PC-9 (cell line): ENCODE results near the gene ZNF487. TPM values are rescaled to one million over a fixed set of nuclear protein-coding genes. Genes with fewer than 3 reads are reported as not detected.

Source experiments
- BruUV-seq: library from RNA; stranded (reverse); fragments of 400-500 nt; replicated peaks from 2 replicates; lab custom pipeline; 2021; lab: Mats Ljungman, UMichigan
- CTCF ChIA-PET: fragments of 300-600 bp; sonication (Branson Sonifier 250); formaldehyde crosslinking; loops from one replicate; lab custom pipeline; 2022; ENCODE audit warnings: antibody characterized with exemption; lab: Charles Lee
- POLR2A ChIA-PET: fragments of 300-600 bp; sonication (Branson Sonifier 250); formaldehyde crosslinking; loops from one replicate; lab custom pipeline; 2022; ENCODE audit warnings: antibody characterized with exemption; ENCODE audit not compliant: unreplicated experiment; lab: Charles Lee
- DNase-seq, 2 experiments: peaks; one replicate each; pipeline versions ENCODE4 v3.0.0 to v3.0.0-alpha.2; 2015 to 2022; ENCODE audit warnings: mixed read lengths in 1 of 2
- H2AFZ ChIP-seq: fragments of 200-600 bp; sonication (generic); 2 replicates; pipeline ENCODE4 v1.8.1; 2017; ENCODE audit warnings: antibody characterized with exemption
- H3F3A ChIP-seq: fragments of 200-600 bp; sonication (generic); 2 replicates; pipeline ENCODE4 v1.8.1; 2017; ENCODE audit warnings: antibody characterized with exemption, mild to moderate bottlenecking, low read depth; ENCODE audit not compliant: insufficient read depth
- H3K27ac ChIP-seq: fragments of 200-600 bp; sonication (generic); 2 replicates; pipeline ENCODE4 v1.6.1; 2016; ENCODE audit warnings: mixed run types
- H3K27me3 ChIP-seq: fragments of 200-600 bp; sonication (generic); 2 replicates; pipeline ENCODE4 v1.6.1; 2016; ENCODE audit warnings: low read depth, mixed run types; ENCODE audit not compliant: insufficient read depth
- H3K36me3 ChIP-seq: fragments of 200-600 bp; sonication (generic); 2 replicates; pipeline ENCODE4 v1.6.1; 2016; ENCODE audit warnings: low read depth, mixed run types
- H3K4me1 ChIP-seq: fragments of 200-600 bp; sonication (generic); replicated peaks from 2 replicates; pipeline ENCODE4 v1.6.1; 2016; ENCODE audit warnings: mixed run types; ENCODE audit not compliant: insufficient read depth
- H3K4me2 ChIP-seq: fragments of 200-600 bp; sonication (generic); 2 replicates; pipeline ENCODE4 v1.6.1; 2017; ENCODE audit warnings: mixed run types
- H3K4me3 ChIP-seq: fragments of 200-600 bp; sonication (generic); 2 replicates; pipeline ENCODE4 v1.6.1; 2016; ENCODE audit warnings: mixed run types
- H3K79me2 ChIP-seq: fragments of 200-600 bp; sonication (generic); 2 replicates; pipeline ENCODE4 v1.6.1; 2017; ENCODE audit warnings: low read depth, mixed run types
- H3K9me2 ChIP-seq: fragments of 200-600 bp; sonication (generic); 2 replicates; pipeline ENCODE4 v1.8.1; 2017; ENCODE audit warnings: mild to moderate bottlenecking; ENCODE audit not compliant: insufficient read depth
- H3K9me3 ChIP-seq: fragments of 200-600 bp; sonication (generic); 2 replicates; pipeline ENCODE4 v1.8.1; 2016; ENCODE audit warnings: low read depth; ENCODE audit not compliant: insufficient read depth
- H4K20me1 ChIP-seq: fragments of 200-600 bp; sonication (generic); 2 replicates; pipeline ENCODE4 v1.8.1; 2017; ENCODE audit not compliant: insufficient read depth
- CTCF ChIP-seq: fragments of 200-600 bp; sonication (generic); conservative IDR thresholded peaks from 2 replicates; pipeline ENCODE4 v1.6.1; 2017; ENCODE audit warnings: mixed run types, antibody characterized with exemption, mild to moderate bottlenecking, moderate library complexity
- EZH2 ChIP-seq: fragments of 200-600 bp; sonication (generic); IDR thresholded peaks from 2 replicates; pipeline ENCODE4 v1.8.0; 2017; ENCODE audit warnings: antibody characterized with exemption, low read depth
- intact Hi-C: fragments of 100-400 bp; cut with micrococcal nuclease; formaldehyde crosslinking; loops from one replicate; pipeline ENCODE4 v1.10.0; 2022; ENCODE audit not compliant: unreplicated experiment
- total RNA-seq: library from RNA; stranded (reverse); gene quantifications from 2 replicates; pipeline ENCODE4 v1.2.3, GENCODE V29; 2021

ZNF487 gene
- total RNA-seq, 1 experiment from 2014 or later: 14.5 TPM

DNA sequence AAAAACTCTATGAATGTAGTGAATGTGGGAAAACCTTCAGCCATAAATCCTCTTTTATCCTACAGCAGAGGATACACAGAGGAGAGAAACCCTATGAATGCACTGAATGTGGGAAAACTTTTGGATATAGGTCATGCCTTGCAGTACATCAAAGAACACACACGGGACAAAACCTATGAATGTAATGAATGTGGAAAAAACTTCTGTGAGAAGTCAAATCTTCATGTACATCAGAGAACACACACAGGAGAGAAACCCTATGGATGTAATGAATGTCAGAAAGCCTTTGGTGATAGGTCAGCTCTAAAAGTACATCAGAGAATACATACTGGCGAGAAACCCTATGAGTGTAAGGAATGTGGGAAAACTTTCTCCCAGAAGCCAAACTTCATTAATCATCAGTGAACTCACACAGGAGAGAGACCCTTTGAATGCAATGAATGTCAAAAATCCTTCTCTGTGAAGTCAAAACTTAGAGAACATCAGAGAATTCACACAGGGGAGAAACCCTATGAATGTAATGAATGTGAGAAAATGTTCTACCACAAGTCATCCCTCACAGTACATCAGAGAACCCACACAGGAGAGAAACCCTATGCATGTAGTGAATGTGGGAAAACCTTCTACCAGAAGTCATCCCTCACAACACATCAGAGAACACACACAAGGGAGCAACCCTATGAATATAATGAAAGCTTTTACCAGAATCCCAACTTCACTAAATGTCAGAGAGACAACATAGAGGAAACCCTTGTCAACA, 45.6 kb downstream of the ZNF487 start:
- intact Hi-C loops: no loop called here
- Histone ChIP-seq H3K4me3 (no peak overlapping the region), H3K27me3 (no peaks in the 10 kb centered on the region), H3K9me2 (no peaks in the 10 kb centered on the region), H3K36me3 (no peaks in the 10 kb centered on the region), H3K27ac (no peak overlapping the region), H3K4me1 (no peaks in the 10 kb centered on the region), H4K20me1 (no peaks in the 10 kb centered on the region), H3K4me2 (no peak overlapping the region), H3K79me2 (no peaks in the 10 kb centered on the region), H3K9me3 (peaks cover 45% of the 10 kb centered on the region), H2AFZ (no peak overlapping the region), H3F3A (no peaks in the 10 kb centered on the region)
- no TSS peak for BruUV-seq
- DNase-seq: no peak
- CTCF ChIA-PET: no interaction called here
- no peak for TF ChIP-seq CTCF
- TF ChIP-seq EZH2: no peak
- POLR2A ChIA-PET: no interaction called here

DNA sequence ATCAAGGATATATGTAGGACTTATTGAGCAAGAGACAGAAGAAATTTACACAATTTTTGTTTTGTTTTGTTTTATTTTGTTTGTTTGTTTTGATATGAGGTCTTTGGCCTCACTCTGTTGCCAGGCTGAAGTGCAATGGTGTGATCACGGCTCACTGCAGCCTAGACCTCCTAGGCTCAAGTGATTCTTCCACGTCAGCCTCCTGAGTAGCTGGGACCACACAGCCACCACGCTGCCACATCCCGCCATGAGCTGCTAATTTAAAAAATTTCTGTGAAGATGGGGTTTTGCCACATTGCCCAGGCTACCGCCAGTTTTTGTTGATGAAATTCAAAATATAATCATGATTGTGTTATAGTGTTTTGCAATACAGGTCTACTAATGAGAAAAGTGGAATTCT, 54.9 kb downstream of the ZNF487 start:
- ChIA-PET CTCF (no interaction called here), POLR2A (no interaction called here)
- Histone ChIP-seq H3K9me2 (no peaks in the 10 kb centered on the region), H3K79me2 (no peaks in the 10 kb centered on the region), H3K4me3 (no peak overlapping the region), H3K4me2 (no peak overlapping the region), H3K27ac (no peak overlapping the region), H3K36me3 (no peaks in the 10 kb centered on the region), H3K9me3 (no peaks in the 10 kb centered on the region), H3F3A (no peaks in the 10 kb centered on the region), H3K4me1 (no peaks in the 10 kb centered on the region), H2AFZ (no peak overlapping the region), H4K20me1 (no peaks in the 10 kb centered on the region), H3K27me3 (no peaks in the 10 kb centered on the region)
- intact Hi-C loops: no loop called here
- no TSS peak for BruUV-seq
- DNase-seq: no peak
- TF ChIP-seq EZH2: no peak
- no peak for TF ChIP-seq CTCF

DNA sequence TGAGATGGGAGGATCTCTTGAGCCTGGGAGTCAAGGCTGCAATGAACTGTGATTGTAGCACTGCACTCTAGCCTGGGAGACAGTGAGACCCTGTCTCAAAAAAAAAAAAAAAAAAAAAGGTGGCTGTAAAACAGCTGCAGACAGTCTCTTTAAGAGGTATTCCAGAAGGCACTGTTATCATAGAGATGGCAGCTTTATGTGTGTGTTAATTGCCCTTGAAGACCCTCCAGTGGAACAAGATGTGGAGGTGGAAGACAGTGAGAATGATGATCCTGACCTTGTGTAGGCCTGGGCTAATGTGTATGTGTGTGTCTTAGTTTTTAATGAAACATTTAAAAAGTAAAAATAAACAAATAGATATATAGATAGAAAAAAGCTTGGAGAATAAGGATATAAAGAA, 66.0 kb downstream of the ZNF487 start:
- DNase-seq: no peak
- Histone ChIP-seq H3K9me2 (no peaks in the 10 kb centered on the region), H3K27me3 (no peaks in the 10 kb centered on the region), H3K4me3 (no peak overlapping the region), H3K9me3 (0 out of 2 replicates have a peak, but pooled peaks cover 4% of the 10 kb centered on the region), H3K4me2 (no peak overlapping the region), H3K4me1 (no peaks in the 10 kb centered on the region), H3F3A (no peaks in the 10 kb centered on the region), H3K79me2 (no peaks in the 10 kb centered on the region), H2AFZ (no peak overlapping the region), H3K36me3 (no peaks in the 10 kb centered on the region), H3K27ac (no peak overlapping the region), H4K20me1 (no peaks in the 10 kb centered on the region)
- intact Hi-C loops: no loop called here
- BruUV-seq: no TSS peak
- ChIA-PET CTCF (interaction anchor here (0.6 kb wide), 1 partner anchor 702 kb away, joined by 5 read pairs; no protein-coding TSS in a partner anchor), POLR2A (no interaction called here)
- TF ChIP-seq EZH2 (no peak), CTCF (no peak)
